ENCODE data around the gene SLC30A1.

- TF ChIP-seq CTCF (IDR thresholded peaks at IDR 0.05) (no peak), POLR2A (IDR thresholded peaks at IDR 0.05) (no peak)
Observed at GRCh38 chr1:211613951-211614350, 35.0 kb upstream of the SLC30A1 start.

All from lower leg skin (tissue), 3 donors.